ENCODE results near the gene ANKDD1B. TPM values are rescaled to one million over a fixed set of nuclear protein-coding genes. Genes with fewer than 3 reads are reported as not detected.

Gene ANKDD1B
- polyA plus RNA-seq, 3 donors: 0.32 TPM; not detected in 2

- 3% methylated on average over 40 of the region's 51 CpGs for WGBS (ENCODE audit: insufficient coverage)
- no peak for TF ChIP-seq CTCF (IDR thresholded peaks at IDR 0.05)
- Histone ChIP-seq H3K36me3 (replicated peaks in 1 of 2; ENCODE audit: control insufficient read depth in 1 of 2, insufficient read depth in 2 of 2, low read length in 2 of 2) (peaks cover 0 to 19% of the 10 kb centered on the region in 2 donors), H3K4me3 (replicated peaks in 1 of 3; ENCODE audit: low read depth in 2 of 3, low read length in 3 of 3) (peak within 1 kb of the TSS; percentile 79 to 91 (median 90)), H3K9ac (ENCODE audit: insufficient read depth, low read length, poor library complexity, severe bottlenecking) (peak within 1 kb of the TSS; percentile 70), H3K79me2 (ENCODE audit: insufficient read depth, low read length) (peaks cover 44% of the 10 kb centered on the region), H3K4me1 (ENCODE audit: control insufficient read depth in 1 of 2, insufficient read depth in 2 of 2, low read length in 2 of 2) (peaks cover 23 to 26% of the 10 kb centered on the region in 2 donors), H2AFZ (ENCODE audit: insufficient read depth, low read depth, low read length, poor library complexity, severe bottlenecking) (peak within 1 kb of the TSS; percentile 74), H3K27ac (ENCODE audit: low read depth in 1 of 2, low read length in 2 of 2) (peak within 1 kb of the TSS; percentile 91 to 98), H3K27me3 (ENCODE audit: control insufficient read depth in 2 of 2, insufficient read depth in 2 of 2, low read length in 2 of 2) (no peaks in the 10 kb centered on the region), H3K9me3 (replicated peaks in 1 of 2; ENCODE audit: control insufficient read depth in 1 of 2, insufficient read depth in 1 of 2, low read length in 2 of 2) (no peaks in the 10 kb centered on the region), H4K20me1 (ENCODE audit: insufficient read depth, low read length) (no peaks in the 10 kb centered on the region), H3K4me2 (replicated peaks; ENCODE audit: extremely low read depth, low read length, poor library complexity, severe bottlenecking) (peak within 1 kb of the TSS; percentile 92)
- Mint-ChIP-seq H3K27me3 (ENCODE audit: low read depth in 3 of 3) (peaks cover 0 to 3% (median 0%) of the 10 kb centered on the region in 3 donors), H3K9me3 (peaks cover 0 to 3% (median 0%) of the 10 kb centered on the region in 7 donors), H3K36me3 (peaks cover 16 to 26% of the 10 kb centered on the region in 2 donors), H3K4me3 (peak within 1 kb of the TSS; percentile 97 to 99), H3K4me1 (peaks cover 33% of the 10 kb centered on the region), H3K27ac (peak within 1 kb of the TSS; percentile 94 to 99 (median 96))
- DNase-seq: peak; percentile 93 to 97 (median 93)
- intact Hi-C loops (cut with micrococcal nuclease): no loop called here
Measured at GRCh38 chr5:75717082-75717922, 106.0 kb downstream of the ANKDD1B start, which contains the start of gene POC5. Gene POC5 (minus strand): TSS chr5:75717437. CDS start chr5:75712937, 4,500 bp downstream.

GRCh38 chr5:75720882-75721281, 109.6 kb downstream of the ANKDD1B start:
- Histone ChIP-seq H3K4me1 (ENCODE audit: control insufficient read depth in 1 of 2, insufficient read depth in 2 of 2, low read length in 2 of 2) (peaks cover 23 to 26% of the 10 kb centered on the region in 2 donors), H3K9ac (ENCODE audit: insufficient read depth, low read length, poor library complexity, severe bottlenecking) (no peak overlapping the region), H3K27me3 (ENCODE audit: control insufficient read depth in 2 of 2, insufficient read depth in 2 of 2, low read length in 2 of 2) (no peaks in the 10 kb centered on the region), H3K27ac (ENCODE audit: low read depth in 1 of 2, low read length in 2 of 2) (peak overlapping the region in 1 of 2 donors; percentile 46), H2AFZ (ENCODE audit: insufficient read depth, low read depth, low read length, poor library complexity, severe bottlenecking) (peak overlapping the region; percentile 32), H4K20me1 (ENCODE audit: insufficient read depth, low read length) (no peaks in the 10 kb centered on the region), H3K4me2 (replicated peaks; ENCODE audit: extremely low read depth, low read length, poor library complexity, severe bottlenecking) (no peak overlapping the region), H3K79me2 (ENCODE audit: insufficient read depth, low read length) (peaks cover 8% of the 10 kb centered on the region), H3K4me3 (replicated peaks in 1 of 3; ENCODE audit: low read depth in 2 of 3, low read length in 3 of 3) (no peak overlapping the region), H3K9me3 (replicated peaks in 1 of 2; ENCODE audit: control insufficient read depth in 1 of 2, insufficient read depth in 1 of 2, low read length in 2 of 2) (no peaks in the 10 kb centered on the region), H3K36me3 (replicated peaks in 1 of 2; ENCODE audit: control insufficient read depth in 1 of 2, insufficient read depth in 2 of 2, low read length in 2 of 2) (no peaks in the 10 kb centered on the region)
- no peak overlapping the region for H3K4me3 Mint-ChIP-seq
- H3K9me3 Mint-ChIP-seq: peaks cover 0 to 7% (median 3%) of the 10 kb centered on the region in 7 donors
- WGBS (ENCODE audit: insufficient coverage): 40% methylated on average over 1 of the region's 5 CpGs
- DNase-seq: peak; percentile 36 to 69 (median 61)
- H3K27me3 Mint-ChIP-seq (ENCODE audit: low read depth in 3 of 3): peaks cover 0 to 2% (median 0%) of the 10 kb centered on the region in 3 donors
- H3K27ac Mint-ChIP-seq: peak overlapping the region in 5 of 7 donors; percentile 22 to 79 (median 55)
- intact Hi-C loops (cut with micrococcal nuclease): no loop called here
- no peaks in the 10 kb centered on the region for H3K36me3 Mint-ChIP-seq
- H3K4me1 Mint-ChIP-seq: peaks cover 24% of the 10 kb centered on the region
- TF ChIP-seq CTCF (IDR thresholded peaks at IDR 0.05): no peak

Small RNAs within 50 kb of the gene (small RNA-seq; reads per million reads assigned to genes)
- not detected for gene RNU6-680P (ENCODE audit: insufficient read length, low read depth)

Other genes starting within 250 kb of the ANKDD1B start
- gene CERT1, start 99.8 kb upstream of the ANKDD1B start, polyA plus RNA-seq: 10 to 100 TPM; 16.6 to 50.5 (median 45.9) TPM
- gene POLK, start 99.6 kb upstream of the ANKDD1B start, polyA plus RNA-seq: 10 to 100 TPM; 18.1 to 27.2 (median 22.3) TPM
- gene POC5, start 106.0 kb downstream of the ANKDD1B start, polyA plus RNA-seq: 10 to 100 TPM in 1 of 3 donors, 1 to 10 TPM in 2; 4.3 to 13.5 (median 5.5) TPM